Spleen (tissue), 7 donors: ENCODE results near the gene OR4K17.

Source experiments
- CTCF ChIP-seq, 11 experiments: fragments of 200-600 bp in 7 of 11; fragments of 450-650 bp in 4 of 11; sonication (generic) in 4 of 11; IDR thresholded peaks in 8 of 11; conservative IDR thresholded peaks in 3 of 11; 1 replicate in 7 of 11; 2 replicates in 4 of 11; pipeline versions ENCODE4 v1.4.0 to v1.8.0; 2016 to 2021; ENCODE audit warnings: antibody characterized with exemption in 11 of 11, inconsistent platforms in 4 of 11, mild to moderate bottlenecking in 1 of 11
- POLR2AphosphoS5 ChIP-seq, 3 donors: sonication (generic); formaldehyde crosslinking; IDR thresholded peaks; one replicate each; pipeline ENCODE4 v1.5.1; 2017; ENCODE audit warnings: antibody characterized with exemption in 3 of 3
- donor health status: DM: no; HTN: no; CAD: no; lungs with moderate emphysema.
- donor health status: DM: no; HTN: no; CAD: no.
- donor health status: DM: no; HTN: no; CAD: no.

- no peak for TF ChIP-seq CTCF (IDR thresholded peaks at IDR 0.05 in 8 of 11, conservative IDR thresholded peaks at IDR 0.05 in 3 of 11)
- TF ChIP-seq POLR2AphosphoS5 (IDR thresholded peaks at IDR 0.05) = no peak
Measured at GRCh38 chr14:20112321-20112720, 1.8 kb downstream of the OR4K17 start.
